ENCODE data around the gene PELI2. TPM values are rescaled to one million over a fixed set of nuclear protein-coding genes. Genes with fewer than 3 reads are reported as not detected.

Gene PELI2
- total and polyA plus RNA-seq, 2 of the 4 experiments (the other 2 are of a cell fraction) = 6.0 to 36.7 TPM

DNA sequence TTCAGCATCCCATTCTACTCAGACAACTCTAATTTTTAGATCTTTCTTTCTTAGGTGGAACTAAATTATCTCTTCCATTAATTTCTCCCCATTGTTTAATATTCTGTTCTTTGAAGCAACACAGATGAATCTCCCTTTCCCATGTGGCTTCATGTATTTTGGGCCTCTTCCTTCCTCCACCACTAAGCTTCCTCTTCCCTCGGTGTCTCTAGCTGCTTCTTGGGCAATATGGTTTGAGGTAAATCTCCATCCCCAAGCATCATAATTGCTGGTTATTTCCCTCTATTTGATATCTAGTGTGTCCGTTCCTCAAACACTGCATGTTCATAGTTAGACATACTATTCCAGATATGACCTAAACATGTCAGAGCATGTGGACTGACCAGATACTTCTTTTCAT lies 119.2 kb downstream of the PELI2 start:
- Histone ChIP-seq H3K27me3 (ENCODE audit: control insufficient read depth, insufficient read depth, low read length) (no peaks in the 10 kb centered on the region), H3K9me3 (ENCODE audit: control insufficient read depth, insufficient read depth, low read length) (no peaks in the 10 kb centered on the region), H3K27ac (ENCODE audit: insufficient read depth, low read length) (no peak overlapping the region), H2BK5ac (ENCODE audit: low read depth, low read length, poor library complexity, severe bottlenecking) (no peak overlapping the region), H2BK120ac (ENCODE audit: low read depth, low read length) (no peak overlapping the region), H2BK15ac (ENCODE audit: low read depth, low read length) (no peak overlapping the region), H3K9ac (ENCODE audit: low read depth, low read length) (no peak overlapping the region), H2AK9ac (replicated peaks; ENCODE audit: low read depth, low read length, poor library complexity) (no peak overlapping the region), H3K4me3 (ENCODE audit: insufficient read depth, low read depth, low read length) (no peak overlapping the region), H2BK20ac (ENCODE audit: low read depth, low read length) (no peak overlapping the region), H3K14ac (replicated peaks; ENCODE audit: low read depth, low read length) (no peak overlapping the region), H3K18ac (ENCODE audit: low read depth, low read length) (no peak overlapping the region), H3K4me1 (ENCODE audit: control insufficient read depth, insufficient read depth, low read length) (peaks cover 3% of the 10 kb centered on the region; the same call in 1 of the 2 replicates), H2AFZ (replicated peaks; ENCODE audit: low read length, poor library complexity) (no peak overlapping the region), H3K4me2 (ENCODE audit: low read depth, low read length) (no peak overlapping the region), H3K9me1 (ENCODE audit: insufficient read depth, low read length) (no peaks in the 10 kb centered on the region), H3K36me3 (ENCODE audit: control insufficient read depth, insufficient read depth, low read length) (no peaks in the 10 kb centered on the region), H3K79me1 (ENCODE audit: low read depth in 1 of 2, low read length in 2 of 2) (peaks cover 7 to 12% of the 10 kb centered on the region in 2 experiments; a peak in 3 of 4 replicates), H4K8ac (ENCODE audit: low read depth in 2 of 2, low read length in 2 of 2) (no peak overlapping the region), H4K20me1 (ENCODE audit: insufficient read depth, low read length) (no peaks in the 10 kb centered on the region), H3K4ac (ENCODE audit: low read depth, low read length) (no peak overlapping the region), H3K23ac (ENCODE audit: low read depth, low read length) (no peak overlapping the region), H3K56ac (ENCODE audit: extremely low read depth, insufficient read depth, low read length) (no peak overlapping the region), H4K5ac (ENCODE audit: low read depth, low read length) (no peak overlapping the region), H2AK5ac (ENCODE audit: low read depth, low read length) (no peak overlapping the region), H4K91ac (ENCODE audit: insufficient read depth, low read depth, low read length) (no peak overlapping the region)
- ATAC-seq (ENCODE audit: low read depth) (no peak), DNase-seq (no peak)
- dilution Hi-C loops (cut with HindIII; ENCODE audit: low sequenced_read_pairs, unreplicated experiment) (no loop called here), in situ Hi-C loops (cut with MboI; ENCODE audit: low sequenced_read_pairs) (no loop called here), intact Hi-C loops (cut with micrococcal nuclease) (no loop called here)
- WGBS, 2 experiments (ENCODE audit: extremely low coverage in 2 of 2, insufficient read length in 1 of 2) = no CpG with 5 or more reads among the region's 2 CpGs
- BruUV-seq (replicated peaks) = no TSS peak
- CTCF ChIA-PET = no interaction called here
- POLR2A ChIA-PET (ENCODE audit: unreplicated experiment) = no interaction called here
- TF ChIP-seq BHLHE40 (IDR thresholded peaks at IDR 0.05; ENCODE audit: low read depth, low read length) (no peak), RCOR1 (IDR thresholded peaks at IDR 0.05; ENCODE audit: insufficient replicate concordance, low read length) (no peak), MAZ (IDR thresholded peaks at IDR 0.05; ENCODE audit: borderline replicate concordance, low read depth, low read length) (no peak), SMC3 (IDR thresholded peaks at IDR 0.05; ENCODE audit: low read depth, low read length) (no peak), POLR2A (IDR thresholded peaks at IDR 0.05; ENCODE audit: low read depth, low read length) (no peak), CHD1 (IDR thresholded peaks at IDR 0.05; ENCODE audit: low read depth, low read length) (no peak), FOS (IDR thresholded peaks at IDR 0.05; ENCODE audit: low read depth, low read length) (no peak), RFX5 (IDR thresholded peaks at IDR 0.05; ENCODE audit: low read depth, low read length) (no peak), NFE2L2 (IDR thresholded peaks at IDR 0.05; ENCODE audit: low read depth, low read length) (no peak), RAD21 (IDR thresholded peaks at IDR 0.05; ENCODE audit: low read length) (no peak), MXI1 (IDR thresholded peaks at IDR 0.05; ENCODE audit: borderline replicate concordance, low read depth, low read length) (no peak), CEBPB (IDR thresholded peaks at IDR 0.05; ENCODE audit: low read depth, low read length) (no peak)
- TF ChIP-seq, protein P1, sequence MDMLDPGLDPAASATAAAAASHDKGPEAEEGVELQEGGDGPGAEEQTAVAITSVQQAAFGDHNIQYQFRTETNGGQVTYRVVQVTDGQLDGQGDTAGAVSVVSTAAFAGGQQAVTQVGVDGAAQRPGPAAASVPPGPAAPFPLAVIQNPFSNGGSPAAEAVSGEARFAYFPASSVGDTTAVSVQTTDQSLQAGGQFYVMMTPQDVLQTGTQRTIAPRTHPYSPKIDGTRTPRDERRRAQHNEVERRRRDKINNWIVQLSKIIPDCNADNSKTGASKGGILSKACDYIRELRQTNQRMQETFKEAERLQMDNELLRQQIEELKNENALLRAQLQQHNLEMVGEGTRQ (IDR thresholded peaks at IDR 0.05; ENCODE audit: low read depth, low read length) = no peak
- TF ChIP-seq, protein P2, sequence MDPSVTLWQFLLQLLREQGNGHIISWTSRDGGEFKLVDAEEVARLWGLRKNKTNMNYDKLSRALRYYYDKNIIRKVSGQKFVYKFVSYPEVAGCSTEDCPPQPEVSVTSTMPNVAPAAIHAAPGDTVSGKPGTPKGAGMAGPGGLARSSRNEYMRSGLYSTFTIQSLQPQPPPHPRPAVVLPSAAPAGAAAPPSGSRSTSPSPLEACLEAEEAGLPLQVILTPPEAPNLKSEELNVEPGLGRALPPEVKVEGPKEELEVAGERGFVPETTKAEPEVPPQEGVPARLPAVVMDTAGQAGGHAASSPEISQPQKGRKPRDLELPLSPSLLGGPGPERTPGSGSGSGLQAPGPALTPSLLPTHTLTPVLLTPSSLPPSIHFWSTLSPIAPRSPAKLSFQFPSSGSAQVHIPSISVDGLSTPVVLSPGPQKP (IDR thresholded peaks at IDR 0.05; ENCODE audit: borderline replicate concordance, low read depth, low read length) = no peak
